GM12864 (cell line): ENCODE results near the gene RNASE4.

Experiments
- DNase-seq: peaks from one replicate; pipeline ENCODE4 v3.0.0-alpha.2; 2011; ENCODE audit warnings: low read depth
- H3K4me3 ChIP-seq: 2 replicates; pipeline ENCODE4 v1.5.1; 2011; ENCODE audit warnings: mild to moderate bottlenecking, low read depth, low read length, control low read depth
- TF ChIP-seq, protein P1 (sequence below): IDR thresholded peaks from 2 replicates; pipeline ENCODE4 v1.5.1; 2011; ENCODE audit warnings: low read depth, mild to moderate bottlenecking, moderate library complexity, low read length, control low read depth, inconsistent platforms; ENCODE audit errors: missing control alignments

The RNASE4 gene

GRCh38 chr14:20688167-20688839 lies 3.9 kb downstream of the RNASE4 start, which contains the start of gene ANG:
TSS of gene ANG (plus strand) at chr14:20688764. CDS start at chr14:20693565, 4,801 bp downstream.
- TF ChIP-seq, protein P1, sequence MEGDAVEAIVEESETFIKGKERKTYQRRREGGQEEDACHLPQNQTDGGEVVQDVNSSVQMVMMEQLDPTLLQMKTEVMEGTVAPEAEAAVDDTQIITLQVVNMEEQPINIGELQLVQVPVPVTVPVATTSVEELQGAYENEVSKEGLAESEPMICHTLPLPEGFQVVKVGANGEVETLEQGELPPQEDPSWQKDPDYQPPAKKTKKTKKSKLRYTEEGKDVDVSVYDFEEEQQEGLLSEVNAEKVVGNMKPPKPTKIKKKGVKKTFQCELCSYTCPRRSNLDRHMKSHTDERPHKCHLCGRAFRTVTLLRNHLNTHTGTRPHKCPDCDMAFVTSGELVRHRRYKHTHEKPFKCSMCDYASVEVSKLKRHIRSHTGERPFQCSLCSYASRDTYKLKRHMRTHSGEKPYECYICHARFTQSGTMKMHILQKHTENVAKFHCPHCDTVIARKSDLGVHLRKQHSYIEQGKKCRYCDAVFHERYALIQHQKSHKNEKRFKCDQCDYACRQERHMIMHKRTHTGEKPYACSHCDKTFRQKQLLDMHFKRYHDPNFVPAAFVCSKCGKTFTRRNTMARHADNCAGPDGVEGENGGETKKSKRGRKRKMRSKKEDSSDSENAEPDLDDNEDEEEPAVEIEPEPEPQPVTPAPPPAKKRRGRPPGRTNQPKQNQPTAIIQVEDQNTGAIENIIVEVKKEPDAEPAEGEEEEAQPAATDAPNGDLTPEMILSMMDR, result no peak
- DNase-seq, result no peak
- H3K4me3 ChIP-seq, result no peak within 1 kb of the TSS

DNA sequence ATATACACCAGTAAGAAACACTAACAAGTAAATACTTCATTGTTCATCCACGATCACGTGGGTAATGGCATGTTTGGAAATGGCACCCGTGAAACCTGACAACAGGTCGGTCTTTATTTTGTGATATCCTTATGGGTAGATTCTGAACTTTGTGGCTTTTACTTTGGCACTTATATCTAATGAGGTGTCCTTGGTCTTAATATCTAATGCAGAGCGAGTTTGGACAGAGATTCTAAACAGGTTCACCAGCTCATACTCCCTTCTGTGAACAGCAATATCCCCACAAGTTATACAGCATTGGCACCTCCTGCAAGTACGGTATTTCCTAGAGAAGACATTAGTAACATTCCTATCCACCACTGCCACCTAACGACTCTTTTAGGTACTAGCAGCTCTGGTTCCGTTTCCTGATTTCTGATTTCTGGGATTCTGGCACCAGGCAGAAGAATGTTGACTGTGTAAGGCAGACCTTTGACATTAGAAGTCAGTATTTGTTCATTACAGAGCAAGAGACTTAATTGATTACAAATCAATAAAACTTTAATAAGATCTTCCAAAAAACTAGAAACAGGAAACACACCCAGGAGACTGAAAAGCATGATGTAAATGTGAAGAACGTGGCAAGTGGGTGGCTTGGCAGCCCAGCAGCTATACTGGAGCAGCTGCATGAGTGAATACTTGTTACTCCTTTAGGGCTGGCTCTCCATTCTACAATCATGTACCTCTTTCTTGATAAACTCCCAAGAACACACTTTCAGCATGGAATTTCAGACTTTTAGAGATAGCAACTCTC lies 6.7 kb downstream of the RNASE4 start:
- no peak for DNase-seq
- TF ChIP-seq, protein P1, result peak; percentile 75
- no peak overlapping the region for H3K4me3 ChIP-seq

DNA sequence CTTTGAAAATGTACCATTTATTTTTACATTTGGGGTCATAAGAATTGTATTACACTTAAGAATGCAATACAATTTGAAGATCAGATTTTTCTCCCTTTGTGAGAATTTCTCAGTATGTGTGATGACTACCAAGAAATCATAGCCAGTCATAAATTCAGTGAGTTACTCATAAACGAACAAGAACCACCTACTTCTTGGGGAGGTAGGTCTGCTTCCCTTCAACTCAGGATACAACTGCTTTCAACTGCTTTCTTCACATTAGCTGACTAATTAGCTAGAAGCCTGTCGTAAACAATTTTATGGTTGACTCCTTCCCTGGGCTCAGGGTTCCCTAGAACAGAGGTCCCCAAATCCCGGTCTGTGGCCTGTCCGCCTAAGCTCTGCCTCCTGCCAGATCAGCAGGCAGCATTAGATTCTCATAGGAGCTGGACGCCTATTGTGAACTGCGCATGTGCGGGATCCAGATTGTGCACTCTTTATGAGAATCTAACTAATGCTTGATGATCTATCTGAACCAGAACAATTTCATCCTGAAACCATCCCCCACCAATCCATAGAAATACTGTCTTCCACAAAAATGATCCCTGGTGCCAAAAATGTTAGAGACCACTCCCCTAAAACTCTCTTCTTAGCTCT lies 7.9 kb downstream of the RNASE4 start:
- TF ChIP-seq, protein P1, result no peak
- no peak for DNase-seq
- H3K4me3 ChIP-seq, result no peak overlapping the region

GRCh38 chr14:20696764-20697163 lies 12.4 kb downstream of the RNASE4 start:
- TF ChIP-seq, protein P1, result no peak
- no peak for DNase-seq
- no peak overlapping the region for H3K4me3 ChIP-seq

- H3K4me3 ChIP-seq, result no peak overlapping the region
- DNase-seq, result no peak
- TF ChIP-seq, protein P1, result peak; percentile 80
Measured at GRCh38 chr14:20697273-20698017, 13.1 kb downstream of the RNASE4 start.

GRCh38 chr14:20698018-20698329 lies 13.6 kb downstream of the RNASE4 start:
- TF ChIP-seq, protein P1, result no peak
- no peak overlapping the region for H3K4me3 ChIP-seq
- no peak for DNase-seq
